NCI-H2107 treated with DMSO at 0.1 percent for 48 hours (cell line): ENCODE data around the gene ALPL.
"Not testable (repeated sequence)": the region's sequence is repeated elsewhere in the genome, so short reads cannot be mapped to it uniquely, and the experiment has no call there.

Source experiments
- DNase-seq: peaks from one replicate; lab custom pipeline; 2025; ENCODE audit not compliant: unreplicated experiment; lab: John Stamatoyannopoulos, UW

ALPL gene

DNA sequence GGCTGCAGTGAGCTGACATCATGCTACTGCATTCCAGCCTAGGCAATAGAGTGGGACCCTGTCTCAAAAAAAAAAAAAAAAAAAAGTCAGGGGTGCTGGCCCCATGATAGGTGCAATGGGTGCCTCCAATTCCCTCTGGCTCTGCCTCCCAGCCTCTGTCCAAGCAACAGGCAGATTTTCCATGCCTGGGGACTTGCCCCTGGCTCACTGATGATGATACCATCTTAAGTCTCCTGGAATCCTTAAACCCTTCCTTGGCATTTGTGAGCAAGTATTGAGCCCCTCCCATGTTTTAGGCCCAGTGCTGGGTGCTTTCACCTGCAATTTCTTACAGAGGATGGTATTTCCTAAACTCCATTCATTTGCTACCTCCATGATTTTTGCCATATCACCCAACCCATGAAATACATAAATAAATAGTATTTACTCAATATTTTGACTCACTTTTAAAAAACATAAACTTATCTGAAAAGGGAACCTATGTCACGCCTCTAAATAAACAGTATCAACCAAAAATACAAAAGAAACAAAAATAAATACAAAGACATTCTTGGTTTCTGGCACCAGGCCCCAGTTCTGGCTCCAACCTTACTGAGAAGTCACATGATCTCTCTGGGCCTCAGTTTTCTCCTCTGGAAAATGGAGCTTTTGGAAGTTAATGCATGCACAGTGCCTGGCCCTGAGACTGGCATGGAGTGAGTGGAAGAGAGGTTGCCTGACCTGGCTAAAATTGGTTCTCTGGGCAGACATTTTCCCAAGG, 1.5 kb upstream of the ALPL start:
- no peak for DNase-seq

GRCh38 chr1:21508580-21509350, 458 bp upstream of the ALPL start:
- DNase-seq = no peak

DNA sequence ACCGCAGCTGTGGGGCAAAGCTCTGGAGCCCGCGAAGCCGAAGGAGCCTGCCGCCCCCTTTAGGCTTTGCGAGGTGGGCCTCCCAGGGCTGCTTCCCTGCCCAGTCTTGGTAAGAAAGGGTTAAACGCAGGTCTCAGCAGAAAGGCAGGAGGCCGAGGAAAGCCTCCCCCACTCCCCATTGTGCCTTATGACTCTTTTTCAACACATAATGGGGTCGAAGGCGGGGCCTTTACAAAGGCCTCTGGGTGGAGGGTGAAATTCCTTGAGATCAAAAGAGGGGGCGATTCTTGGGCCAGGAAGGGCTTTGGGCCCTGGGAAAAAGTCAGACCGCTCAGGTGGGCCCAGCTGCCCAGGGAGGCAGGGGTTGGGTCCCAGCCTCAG, 880 bp downstream of the ALPL start:
- DNase-seq = no peak

DNA sequence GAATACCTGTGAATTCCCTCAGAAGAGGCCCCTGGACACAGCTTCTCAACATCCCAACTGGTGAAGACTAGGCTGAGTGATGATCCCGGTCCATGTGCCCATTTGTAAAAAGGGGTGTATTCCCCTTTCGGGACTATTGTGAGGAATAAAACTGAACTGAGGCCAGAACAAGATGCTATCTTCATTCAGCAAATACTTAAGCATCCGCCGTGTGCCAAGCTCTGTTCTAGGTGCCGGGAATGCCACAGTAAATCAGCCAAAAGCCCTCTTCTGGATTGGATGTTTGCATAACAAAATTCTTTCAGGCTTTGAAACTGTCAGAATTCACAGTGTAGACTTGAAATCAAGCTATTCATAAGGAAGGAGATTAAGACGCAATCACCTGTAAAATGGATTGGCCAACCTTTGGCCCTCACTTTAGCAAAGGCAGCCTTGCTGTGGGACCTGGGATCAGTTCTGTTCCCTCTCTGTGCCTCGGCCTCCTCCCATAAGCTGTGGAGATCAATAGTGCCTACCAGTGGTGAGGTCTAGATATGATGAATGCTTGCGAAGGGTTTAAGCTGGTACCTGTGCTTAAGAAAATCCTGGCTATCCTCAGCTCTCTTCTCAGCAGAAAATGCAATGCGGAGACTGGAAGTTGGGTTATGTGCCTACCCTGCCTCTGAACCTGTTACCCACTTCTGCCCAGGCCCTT, 1.8 kb downstream of the ALPL start:
- no peak for DNase-seq

GRCh38 chr1:21511579-21512522, 2.6 kb downstream of the ALPL start:
- no peak for DNase-seq

DNA sequence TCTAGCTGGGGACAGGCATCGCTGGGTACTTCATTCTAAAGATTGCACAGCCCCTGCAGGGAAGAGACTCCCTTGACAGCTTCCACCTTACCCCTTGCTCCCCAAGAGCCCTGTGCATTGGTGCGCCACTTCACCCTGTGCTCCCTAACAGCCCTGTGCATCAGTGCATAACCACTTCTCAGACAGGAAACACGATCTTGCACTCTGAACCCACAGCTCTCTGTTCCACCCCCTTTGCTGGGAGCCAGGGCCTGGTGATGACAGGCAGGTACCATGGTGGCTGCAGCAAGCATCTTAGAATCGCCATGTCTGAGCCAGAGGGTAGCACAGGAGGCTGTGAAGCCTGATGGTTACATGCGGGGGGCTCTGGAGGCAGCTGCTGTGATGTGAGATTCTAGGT, 5.0 kb downstream of the ALPL start:
- DNase-seq = peak; percentile 27

- no peak for DNase-seq
These were observed 8.0 kb downstream of the ALPL start for GRCh38 chr1:21517161-21517589.

DNA sequence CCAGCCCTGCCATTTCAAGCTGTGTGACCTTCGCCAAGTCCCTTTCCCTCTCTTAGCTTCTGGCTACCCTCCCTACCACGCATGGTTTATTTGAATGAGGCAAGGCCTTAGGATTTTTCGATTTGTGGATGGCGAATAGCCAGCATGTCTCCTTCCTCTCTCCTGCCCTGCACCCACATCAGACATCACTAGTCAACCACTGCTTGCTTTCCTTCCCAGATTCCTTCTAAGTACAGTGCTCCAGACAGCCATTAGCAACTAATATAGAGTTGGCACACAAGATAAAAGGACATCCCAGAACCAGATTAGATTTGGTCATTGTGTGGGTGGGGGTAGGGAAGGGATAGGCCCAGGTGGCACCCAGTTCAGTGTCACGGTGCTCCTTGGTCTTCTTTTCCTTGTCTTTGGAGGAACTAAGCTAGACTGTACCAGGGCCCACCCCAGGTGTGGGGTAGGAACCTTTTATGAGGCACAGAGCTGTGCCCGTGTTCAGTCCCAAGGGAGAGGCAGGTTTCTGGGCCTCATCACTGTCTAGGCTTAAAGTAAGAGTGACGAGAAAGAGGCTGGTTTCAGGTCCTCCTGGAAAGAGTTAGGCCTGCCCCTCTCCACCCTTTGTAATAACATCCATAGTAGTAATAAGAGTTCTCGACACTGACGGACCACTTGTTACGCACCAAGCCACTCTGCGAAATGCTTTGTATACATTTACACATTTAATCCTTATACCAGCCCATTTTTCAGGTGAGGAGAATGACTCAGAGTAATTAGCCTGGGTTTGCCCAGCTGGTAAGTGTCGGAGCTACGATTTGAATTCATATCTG, 8.6 kb downstream of the ALPL start:
- DNase-seq = no peak

GRCh38 chr1:21518774-21519455, 9.7 kb downstream of the ALPL start:
- DNase-seq = no peak

DNA sequence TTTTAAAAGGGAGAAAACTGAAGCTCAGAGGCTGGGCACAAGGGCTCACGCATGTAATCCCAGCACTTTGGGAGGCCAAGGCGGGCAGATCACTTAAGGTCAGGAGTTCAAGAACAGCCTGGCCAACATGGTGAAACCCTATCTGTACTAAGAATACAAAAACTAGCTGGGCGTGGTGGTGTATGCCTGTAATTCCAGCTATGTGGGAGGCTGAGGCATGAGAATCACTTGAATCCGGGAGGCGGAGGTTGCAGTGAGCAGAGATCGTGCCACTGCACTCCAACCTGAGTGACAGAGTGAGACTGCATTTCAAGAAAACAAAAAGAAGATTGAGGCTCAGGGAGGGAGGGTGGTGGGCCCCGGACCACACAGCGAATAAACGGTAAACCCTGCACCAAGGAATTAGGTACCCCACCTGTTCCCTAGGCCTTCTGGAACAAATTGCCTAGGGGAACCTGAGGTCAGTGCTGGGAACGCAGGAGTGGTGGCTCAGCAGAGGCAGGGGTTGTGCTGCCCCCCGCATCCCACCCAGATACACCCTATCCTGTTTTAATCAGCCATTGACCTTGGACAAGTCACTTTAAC, 10.4 kb downstream of the ALPL start:
- not testable (repeated sequence) for DNase-seq

GRCh38 chr1:21520899-21521716, 11.9 kb downstream of the ALPL start:
- DNase-seq = no peak

- no peak for DNase-seq
These were observed 12.5 kb downstream of the ALPL start for GRCh38 chr1:21521717-21522060.

DNA sequence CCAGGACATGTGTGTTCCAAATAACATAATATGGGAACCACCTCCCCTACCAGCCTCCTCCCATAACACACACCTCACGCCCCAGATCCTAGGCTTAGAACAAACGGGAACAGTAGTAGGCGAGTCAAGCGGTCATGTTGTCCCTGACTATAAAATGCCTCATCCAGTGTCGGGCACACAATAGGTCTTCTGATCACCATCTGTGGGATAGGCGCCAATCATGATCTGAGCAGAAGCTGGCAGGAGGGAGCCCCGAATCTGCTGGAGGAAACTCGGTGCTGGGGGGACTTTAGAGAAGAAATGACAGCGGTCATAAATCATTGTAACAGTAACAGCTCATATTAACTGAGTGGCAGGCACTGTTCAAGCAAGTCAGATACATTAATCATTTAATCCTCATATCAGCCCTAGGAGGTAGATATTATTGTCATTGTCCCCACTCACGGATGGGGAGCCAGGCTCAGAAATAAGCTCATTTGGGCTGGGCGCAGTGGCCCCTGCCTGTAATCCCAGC, 13.4 kb downstream of the ALPL start:
- DNase-seq = no peak

DNA sequence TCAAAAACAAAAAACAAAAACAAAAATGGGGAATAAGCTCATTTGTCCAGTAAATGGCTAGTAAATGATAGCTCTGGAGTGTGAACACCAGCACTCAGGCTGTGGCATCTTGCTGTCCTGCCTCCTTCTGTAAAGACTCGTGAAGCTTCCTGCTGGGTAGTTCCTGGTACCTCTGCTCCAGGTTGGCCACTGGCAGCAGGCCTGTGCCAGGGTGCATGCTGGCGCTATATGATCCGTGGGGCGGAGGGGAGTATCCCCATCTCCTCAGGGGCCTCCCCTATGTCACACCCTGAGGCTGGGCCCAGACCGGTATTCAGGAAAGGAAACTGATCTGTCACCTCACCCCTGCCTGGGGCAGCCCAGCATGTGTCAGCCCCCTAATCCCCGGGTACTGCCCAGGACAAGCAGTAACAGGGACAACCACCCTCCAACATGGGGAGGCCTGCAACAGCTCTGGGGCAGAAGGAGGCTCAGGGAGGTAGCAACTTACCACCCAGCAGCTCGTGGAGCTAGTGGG, 14.1 kb downstream of the ALPL start:
- DNase-seq = no peak

DNA sequence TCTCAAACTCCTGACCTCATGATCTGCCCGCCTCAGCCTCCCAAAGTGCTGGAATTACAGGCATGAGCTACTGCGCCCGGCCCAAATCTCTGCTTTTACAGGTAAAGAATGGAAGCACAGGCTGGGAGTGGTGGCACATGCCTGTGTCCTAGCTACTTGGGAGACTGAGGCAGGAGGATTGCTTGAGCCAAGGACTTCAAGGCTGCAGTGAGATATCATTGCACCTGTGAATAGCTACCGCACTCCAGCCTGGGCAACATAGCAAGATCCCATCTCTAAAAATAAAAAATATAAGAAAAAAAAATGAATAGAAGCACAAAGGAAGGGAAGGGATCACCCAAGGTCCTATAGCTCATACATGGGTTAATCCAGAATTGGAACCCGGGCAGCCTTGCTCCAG, 15.0 kb downstream of the ALPL start:
- DNase-seq = no peak

- DNase-seq = no peak
These were observed 15.6 kb downstream of the ALPL start for GRCh38 chr1:21524686-21525339.

- DNase-seq = no peak
These were observed 16.1 kb downstream of the ALPL start for GRCh38 chr1:21525340-21525717.
